Prostate gland (tissue), 2 donors: ENCODE results near the gene DNAH14. TPM values are rescaled to one million over a fixed set of nuclear protein-coding genes. Genes with fewer than 3 reads are reported as not detected.
"Not testable (repeated sequence)": the region's sequence is repeated elsewhere in the genome, so short reads cannot be mapped to it uniquely, and the experiment has no call there.

Experiments used
- DNase-seq: peaks from one replicate; pipeline ENCODE4 v3.0.0-alpha.2; 2019; ENCODE audit warnings: low spot score
- H3K27ac ChIP-seq, 2 donors: fragments of 200-600 bp; sonication (generic); 2 replicates each; pipeline ENCODE4 v1.5.1; 2017 to 2019
- H3K27me3 ChIP-seq: fragments of 200-600 bp; sonication (generic); replicated peaks from 2 replicates; pipeline ENCODE4 v1.5.1; 2019; ENCODE audit not compliant: insufficient read depth
- H3K36me3 ChIP-seq, 2 donors: fragments of 200-600 bp; sonication (generic); 1 replicate in 1 of 2; 2 replicates in 1 of 2; pipeline versions ENCODE4 v1.5.1 to v1.8.1; 2017 to 2019
- H3K4me1 ChIP-seq: fragments of 200-600 bp; sonication (generic); replicated peaks from 2 replicates; pipeline ENCODE4 v1.5.1; 2019
- H3K4me3 ChIP-seq, 2 donors: fragments of 200-600 bp; sonication (generic); 2 replicates each; pipeline ENCODE4 v1.5.1; 2017 to 2019
- H3K9me3 ChIP-seq: fragments of 200-600 bp; sonication (generic); 2 replicates; pipeline ENCODE4 v1.5.1; 2017
- POLR2A ChIP-seq: fragments of 450-650 bp; IDR thresholded peaks from one replicate; pipeline ENCODE4 v1.6.1; 2016; ENCODE audit warnings: antibody characterized with exemption, mild to moderate bottlenecking
- POLR2AphosphoS5 ChIP-seq: sonication (generic); formaldehyde crosslinking; IDR thresholded peaks from one replicate; pipeline ENCODE4 v1.6.1; 2017; ENCODE audit warnings: antibody characterized with exemption
- WGBS: methylation state at CpG from one replicate; pipeline ENCODE4 v1.1.5; 2018; 5-methylcytosine and 5-hydroxymethylcytosine counted together
- intact Hi-C: fragments of 100-400 bp; cut with DNase I; formaldehyde crosslinking; loops from one replicate; pipeline ENCODE4 v1.14.2; 2022
- total RNA-seq, 2 donors: library from RNA; depleted of rRNA; stranded (reverse); fragments of >200 nt; gene quantifications; one replicate each; pipeline ENCODE4 v1.1.0, GENCODE V29; 2016
- TF ChIP-seq, protein P1 (sequence below), 4 experiments: fragments of 200-600 bp in 2 of 4; fragments of 450-650 bp in 2 of 4; sonication (generic) in 2 of 4; IDR thresholded peaks; 1 replicate in 3 of 4; 2 replicates in 1 of 4; pipeline ENCODE4 v1.5.1; 2016 to 2019; ENCODE audit warnings: antibody characterized with exemption in 4 of 4, mild to moderate bottlenecking in 2 of 4, moderate library complexity in 2 of 4

DNAH14 gene
- total RNA-seq, 2 donors from 2014 or later, result 16.5 to 26.8 TPM

DNA sequence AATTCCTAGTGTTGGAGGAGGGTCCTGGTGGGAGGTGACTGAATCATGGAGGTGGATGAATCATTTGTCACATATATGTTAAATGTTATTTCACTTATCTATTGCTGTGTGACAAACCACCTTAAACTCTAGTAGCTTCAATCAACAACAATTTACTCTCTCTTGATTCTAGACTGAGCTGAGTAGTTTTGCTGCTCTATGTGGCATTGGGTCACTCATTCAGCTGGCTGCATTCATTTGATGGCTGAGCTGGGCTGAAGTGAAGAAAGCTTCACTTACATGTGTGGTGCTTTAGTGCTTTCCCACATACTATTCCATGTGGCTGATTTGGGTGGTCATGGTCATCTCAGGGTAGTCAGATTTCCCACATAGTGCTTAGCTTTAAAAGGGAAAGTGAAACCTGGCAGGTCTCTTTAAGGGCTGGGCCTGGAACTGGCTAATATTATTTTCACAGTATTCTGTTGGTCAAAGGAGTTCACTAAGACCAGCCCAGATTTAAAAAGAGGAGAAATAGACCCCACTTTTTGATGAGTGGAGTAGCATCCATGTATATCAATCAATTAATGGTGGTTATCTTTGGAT is 10.5 kb downstream of the DNAH14 start:
- TF ChIP-seq POLR2AphosphoS5, result no peak
- TF ChIP-seq, protein P1, sequence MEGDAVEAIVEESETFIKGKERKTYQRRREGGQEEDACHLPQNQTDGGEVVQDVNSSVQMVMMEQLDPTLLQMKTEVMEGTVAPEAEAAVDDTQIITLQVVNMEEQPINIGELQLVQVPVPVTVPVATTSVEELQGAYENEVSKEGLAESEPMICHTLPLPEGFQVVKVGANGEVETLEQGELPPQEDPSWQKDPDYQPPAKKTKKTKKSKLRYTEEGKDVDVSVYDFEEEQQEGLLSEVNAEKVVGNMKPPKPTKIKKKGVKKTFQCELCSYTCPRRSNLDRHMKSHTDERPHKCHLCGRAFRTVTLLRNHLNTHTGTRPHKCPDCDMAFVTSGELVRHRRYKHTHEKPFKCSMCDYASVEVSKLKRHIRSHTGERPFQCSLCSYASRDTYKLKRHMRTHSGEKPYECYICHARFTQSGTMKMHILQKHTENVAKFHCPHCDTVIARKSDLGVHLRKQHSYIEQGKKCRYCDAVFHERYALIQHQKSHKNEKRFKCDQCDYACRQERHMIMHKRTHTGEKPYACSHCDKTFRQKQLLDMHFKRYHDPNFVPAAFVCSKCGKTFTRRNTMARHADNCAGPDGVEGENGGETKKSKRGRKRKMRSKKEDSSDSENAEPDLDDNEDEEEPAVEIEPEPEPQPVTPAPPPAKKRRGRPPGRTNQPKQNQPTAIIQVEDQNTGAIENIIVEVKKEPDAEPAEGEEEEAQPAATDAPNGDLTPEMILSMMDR (IDR thresholded peaks at IDR 0.05), result no peak
- no peak for TF ChIP-seq POLR2A
- no peak overlapping the region for H3K4me3 ChIP-seq
- no peak overlapping the region for H3K27ac ChIP-seq
- no peaks in the 10 kb centered on the region for H3K4me1 ChIP-seq
- no peaks in the 10 kb centered on the region for H3K27me3 ChIP-seq
- H3K36me3 ChIP-seq, result no peaks in the 10 kb centered on the region
- DNase-seq, result no peak
- intact Hi-C loops, result no loop called here
- no peaks in the 10 kb centered on the region for H3K9me3 ChIP-seq

DNA sequence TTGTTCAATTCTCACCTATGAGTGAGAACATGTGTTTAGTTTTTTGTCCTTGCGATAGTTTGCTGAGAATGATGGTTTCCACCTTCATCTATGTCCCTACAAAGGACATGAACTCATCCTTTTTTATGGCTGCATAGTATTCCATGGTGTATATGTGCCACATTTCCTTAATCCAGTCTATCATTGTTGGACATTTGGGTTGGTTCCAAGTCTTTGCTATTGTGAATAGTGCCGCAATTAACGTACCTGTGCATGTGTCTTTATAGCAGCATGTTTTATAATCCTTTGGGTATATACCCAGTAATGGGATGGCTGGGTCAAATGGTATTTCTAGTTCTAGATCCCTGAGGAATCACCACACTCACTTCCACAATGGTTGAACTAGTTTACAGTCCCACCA is 11.3 kb downstream of the DNAH14 start:
- intact Hi-C loops, H3K4me3 ChIP-seq, H3K4me1 ChIP-seq, H3K9me3 ChIP-seq, H3K36me3 ChIP-seq, DNase-seq, H3K27ac ChIP-seq, H3K27me3 ChIP-seq: not testable (repeated sequence)
- 96% methylated on average over 3 of the region's 3 CpGs for WGBS

DNA sequence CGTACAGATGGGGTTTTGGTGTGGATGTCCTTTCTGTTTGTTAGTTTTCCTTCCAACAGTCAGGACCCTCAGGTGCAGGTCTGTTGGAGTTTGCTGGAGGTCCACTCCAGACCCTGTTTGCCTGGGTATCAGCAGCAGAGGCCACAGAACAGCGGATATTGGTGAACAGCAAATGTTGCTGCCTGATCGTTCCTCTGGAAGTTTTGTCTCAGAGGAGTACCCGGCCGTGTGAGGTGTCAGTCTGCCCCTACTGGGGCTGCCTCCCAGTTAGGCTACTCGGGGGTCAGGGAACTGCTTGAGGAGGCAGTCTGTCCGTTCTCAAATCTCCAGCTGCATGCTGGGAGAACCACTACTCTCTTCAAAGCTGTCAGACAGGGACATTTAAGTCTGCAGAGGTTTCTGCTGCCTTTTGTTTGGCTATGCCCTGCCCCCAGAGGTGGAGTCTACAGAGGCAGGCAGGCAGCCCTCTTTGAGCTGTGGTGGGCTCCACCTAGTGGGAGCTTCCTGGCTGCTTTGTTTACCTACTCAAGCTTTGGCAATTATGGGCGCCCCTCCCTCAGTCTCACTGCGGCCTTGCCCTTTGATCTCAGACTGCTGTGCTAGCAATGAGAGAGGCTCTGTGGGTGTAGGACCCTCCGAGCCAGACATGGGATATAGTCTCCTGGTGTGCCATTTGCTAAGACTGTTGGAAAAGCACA is 16.3 kb downstream of the DNAH14 start:
- WGBS, result 90% methylated on average over 10 of the region's 10 CpGs
- H3K27ac ChIP-seq, H3K27me3 ChIP-seq: not testable (repeated sequence)

DNA sequence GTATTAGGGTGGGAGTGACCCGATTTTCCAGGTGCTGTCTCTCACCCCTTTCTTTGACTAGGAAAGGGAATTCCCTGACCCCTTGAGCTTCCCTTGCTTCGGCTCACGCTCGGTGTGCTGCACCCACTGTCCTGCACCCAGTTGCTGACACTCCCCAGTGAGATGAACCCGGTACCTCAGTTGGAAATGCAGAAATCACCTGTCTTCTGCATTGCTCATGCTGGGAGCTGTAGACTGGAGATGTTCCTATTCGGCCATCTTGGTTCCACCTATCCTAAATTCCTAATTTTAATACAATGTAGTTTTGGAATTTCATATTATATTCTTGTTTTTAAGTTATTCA is 16.8 kb downstream of the DNAH14 start:
- H3K27ac ChIP-seq, DNase-seq, H3K4me1 ChIP-seq, H3K9me3 ChIP-seq, H3K27me3 ChIP-seq, intact Hi-C loops, H3K4me3 ChIP-seq, H3K36me3 ChIP-seq: not testable (repeated sequence)
- WGBS, result 97% methylated on average over 6 of the region's 6 CpGs

More for the DNA sequence above, 16.3 kb downstream of the DNAH14 start:
- H3K36me3 ChIP-seq, intact Hi-C loops, H3K4me3 ChIP-seq, H3K9me3 ChIP-seq, DNase-seq, H3K4me1 ChIP-seq: not testable (repeated sequence)

DNA sequence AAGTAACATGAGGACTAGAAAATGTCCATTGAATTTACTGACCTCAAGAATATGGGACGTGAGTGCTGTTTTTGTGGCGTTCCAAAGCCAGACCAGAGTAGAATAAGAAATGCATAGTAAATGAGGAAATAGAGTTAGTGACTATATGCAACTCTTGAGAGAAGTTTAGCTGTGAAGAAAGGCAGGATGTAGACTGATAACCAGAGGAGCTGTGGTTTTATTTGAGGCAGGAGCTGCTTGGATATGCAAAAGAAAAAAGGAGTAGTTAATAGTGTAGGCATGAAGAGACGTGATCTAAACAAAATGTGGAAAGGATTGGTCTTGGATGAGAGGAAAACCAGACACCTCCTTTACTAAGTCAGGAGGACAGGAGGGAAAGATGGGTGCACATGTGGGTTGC is 28.2 kb downstream of the DNAH14 start:
- Histone ChIP-seq H3K36me3 (no peaks in the 10 kb centered on the region), H3K27me3 (no peaks in the 10 kb centered on the region), H3K9me3 (no peaks in the 10 kb centered on the region), H3K4me1 (no peaks in the 10 kb centered on the region), H3K4me3 (no peak overlapping the region), H3K27ac (no peak overlapping the region)
- no peak for DNase-seq
- no peak for TF ChIP-seq POLR2A
- intact Hi-C loops, result no loop called here
- WGBS, result 92% methylated on average over 3 of the region's 3 CpGs

DNA sequence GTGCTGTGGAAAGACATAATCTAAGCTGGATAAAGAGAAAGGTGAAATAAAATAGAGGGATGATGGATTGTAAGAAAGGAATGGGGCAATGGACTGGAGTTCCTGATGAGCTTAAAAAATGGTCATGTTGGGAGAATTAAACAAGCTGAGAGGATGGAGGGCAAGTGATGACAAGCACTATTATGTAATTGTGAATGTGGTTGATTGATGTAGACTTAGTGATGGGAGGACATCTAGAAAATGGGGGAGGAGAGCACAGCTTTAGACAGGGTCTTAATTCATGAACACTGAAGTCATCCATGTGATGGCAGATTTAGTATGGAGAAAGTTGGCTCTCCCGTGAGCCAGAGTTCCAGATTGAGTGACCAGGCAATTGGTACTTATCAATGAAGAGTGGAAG is 29.0 kb downstream of the DNAH14 start:
- no peak overlapping the region for H3K4me3 ChIP-seq
- H3K36me3 ChIP-seq, result no peaks in the 10 kb centered on the region
- H3K9me3 ChIP-seq, result no peaks in the 10 kb centered on the region
- H3K27ac ChIP-seq, result no peak overlapping the region
- H3K4me1 ChIP-seq, result no peaks in the 10 kb centered on the region
- no peaks in the 10 kb centered on the region for H3K27me3 ChIP-seq
- intact Hi-C loops, result no loop called here
- TF ChIP-seq, protein P1 (IDR thresholded peaks at IDR 0.05), result no peak
- no peak for TF ChIP-seq POLR2AphosphoS5
- TF ChIP-seq POLR2A, result no peak
- DNase-seq, result no peak
- WGBS, result 95% methylated on average over 1 of the region's 1 CpG

DNA sequence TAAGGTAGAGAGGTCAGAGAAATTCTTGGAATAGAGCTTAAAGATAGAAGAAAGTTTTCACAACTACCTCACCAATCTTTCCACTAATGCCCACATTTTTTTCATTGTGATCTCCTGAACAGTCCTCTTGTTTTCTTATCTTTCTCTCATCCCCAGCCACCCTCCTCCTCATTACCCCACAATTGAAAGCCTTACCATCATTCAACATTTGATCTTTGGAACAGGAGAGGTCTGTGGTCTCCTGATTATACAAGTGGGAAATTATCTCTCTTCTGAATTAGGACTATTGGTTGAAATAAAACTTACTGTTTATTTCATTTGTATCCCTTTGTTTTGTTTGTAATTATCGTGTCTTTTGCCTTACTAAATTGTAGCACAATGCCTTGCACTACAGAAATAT is 29.6 kb downstream of the DNAH14 start:
- H3K27ac ChIP-seq, result no peak overlapping the region
- H3K9me3 ChIP-seq, result no peaks in the 10 kb centered on the region
- intact Hi-C loops, result no loop called here

More for the DNA sequence above, 29.6 kb downstream of the DNAH14 start:
- WGBS, result 79% methylated on average over 1 of the region's 1 CpG
- TF ChIP-seq, protein P1 (IDR thresholded peaks at IDR 0.05), result no peak
- TF ChIP-seq POLR2A, result no peak
- no peak for TF ChIP-seq POLR2AphosphoS5
- no peaks in the 10 kb centered on the region for H3K27me3 ChIP-seq
- no peak overlapping the region for H3K4me3 ChIP-seq
- no peaks in the 10 kb centered on the region for H3K36me3 ChIP-seq
- no peak for DNase-seq
- no peaks in the 10 kb centered on the region for H3K4me1 ChIP-seq
